Erythroblast (primary cell): ENCODE measurements around the gene THBS2.

Experiments
- GATA1 ChIP-seq: IDR thresholded peaks from 2 replicates; pipeline ENCODE4 v1.6.1; 2011; ENCODE audit warnings: low read depth, mild to moderate bottlenecking, control low read depth, low read length, moderate library complexity
- POLR2A ChIP-seq: IDR thresholded peaks from 2 replicates; pipeline ENCODE4 v1.6.1; 2011; ENCODE audit warnings: mild to moderate bottlenecking, low read length

GRCh38 chr6:169183233-169183632, 70.4 kb downstream of the THBS2 start:
- TF ChIP-seq POLR2A: no peak
- TF ChIP-seq GATA1: no peak
